Fibroblast of skin of back (primary cell): ENCODE measurements around the gene GXYLT2.
"Not testable (repeated sequence)": the region's sequence is repeated elsewhere in the genome, so short reads cannot be mapped to it uniquely, and the experiment has no call there.

ENCODE experiments used
- DNase-seq: peaks from one replicate; pipeline ENCODE4 v3.0.0-alpha.2; 2013

GXYLT2 gene

DNA sequence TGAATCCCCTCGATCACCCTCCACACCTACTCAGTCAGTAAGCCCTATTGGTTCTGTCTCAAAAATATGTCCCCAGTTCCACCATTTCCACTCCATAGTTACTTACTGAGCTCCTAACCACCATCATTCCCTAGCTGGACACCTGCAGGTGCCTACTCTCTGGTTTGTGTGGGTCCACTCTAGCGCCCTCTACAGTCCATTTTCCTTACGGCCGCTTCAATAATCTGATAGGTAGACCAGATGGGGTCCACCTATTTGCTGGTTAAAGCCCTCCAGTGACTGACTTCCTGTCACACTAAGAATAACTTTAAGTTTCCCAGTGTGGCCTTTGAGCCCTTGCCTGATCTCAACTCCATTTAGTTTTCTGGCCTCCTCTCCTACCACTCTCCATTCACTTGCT, 5.0 kb downstream of the GXYLT2 start:
- no peak for DNase-seq

DNA sequence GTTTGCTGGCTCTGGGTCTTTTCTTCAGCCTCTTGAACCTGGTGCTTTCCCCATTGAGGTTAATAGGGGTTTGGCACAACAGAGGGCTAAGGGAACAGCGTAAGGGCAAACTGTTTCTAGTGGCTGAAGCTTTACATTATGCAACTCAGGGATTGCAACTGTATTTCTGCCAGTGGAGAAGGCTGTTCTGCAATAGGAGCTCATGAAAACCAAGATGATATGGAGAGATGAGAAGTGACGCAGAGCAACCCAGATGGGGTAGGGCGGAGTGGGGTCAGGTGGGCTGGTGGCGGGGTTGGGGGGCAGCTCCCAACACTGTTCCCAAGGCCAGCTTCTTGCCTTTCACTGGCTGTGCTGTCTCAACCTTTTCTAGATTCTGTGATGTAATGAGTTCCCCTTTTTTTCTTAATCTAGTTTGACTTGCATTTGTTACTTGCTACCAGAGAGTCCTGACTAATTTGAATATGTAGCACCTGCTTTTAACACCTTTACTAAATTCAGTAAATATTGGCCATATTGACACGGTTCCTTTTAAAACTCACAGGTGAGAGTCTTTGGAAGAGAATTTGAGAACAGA, 7.2 kb downstream of the GXYLT2 start:
- no peak for DNase-seq

DNA sequence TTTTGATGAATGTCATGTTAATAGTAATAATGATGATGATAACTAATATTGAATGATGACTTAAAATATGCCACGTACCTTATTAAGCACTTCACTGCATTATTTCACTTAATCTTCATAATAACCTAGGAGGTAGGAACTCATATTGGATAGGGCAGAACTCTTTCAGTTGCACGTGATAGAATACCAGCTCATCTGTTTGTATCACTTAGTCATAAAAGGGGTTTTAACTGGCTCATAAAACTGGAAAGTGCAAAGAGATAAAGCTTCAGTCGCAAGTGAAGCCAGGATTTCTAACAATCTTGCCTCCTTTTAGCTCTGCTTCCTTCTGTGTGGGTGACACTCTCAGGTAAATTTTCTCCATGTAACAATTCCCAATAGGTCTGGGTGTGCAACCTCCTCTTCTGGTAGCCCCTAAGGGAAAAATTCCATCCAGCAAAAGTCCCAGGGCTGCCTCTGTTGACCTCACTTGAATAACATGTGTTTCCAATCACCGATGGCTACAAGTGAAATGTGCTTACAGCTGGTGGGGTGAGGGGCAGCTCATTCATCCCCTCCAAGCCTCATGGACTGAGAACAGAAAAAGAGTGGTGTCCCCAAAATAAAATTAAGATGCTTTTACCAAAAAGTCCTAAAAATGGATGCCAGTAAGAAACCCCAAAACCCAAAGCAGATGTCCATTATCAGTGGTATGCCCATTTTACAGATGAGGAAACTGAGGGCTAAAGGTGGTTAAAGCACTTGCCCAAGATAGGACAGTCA, 9.3 kb downstream of the GXYLT2 start:
- peak; percentile 40 for DNase-seq

DNA sequence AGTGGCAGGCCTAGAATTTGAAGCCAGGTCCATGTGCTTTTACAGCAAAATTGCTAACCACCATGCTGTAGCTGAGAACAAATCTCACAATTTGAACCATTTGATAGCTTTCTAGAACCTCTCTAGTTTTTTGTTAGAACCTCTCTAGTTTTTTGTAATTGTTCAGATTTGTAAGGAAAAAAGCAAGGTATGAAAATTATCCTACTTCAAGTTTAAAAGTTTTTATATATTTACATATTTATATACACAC, 9.8 kb downstream of the GXYLT2 start:
- DNase-seq = no peak

DNA sequence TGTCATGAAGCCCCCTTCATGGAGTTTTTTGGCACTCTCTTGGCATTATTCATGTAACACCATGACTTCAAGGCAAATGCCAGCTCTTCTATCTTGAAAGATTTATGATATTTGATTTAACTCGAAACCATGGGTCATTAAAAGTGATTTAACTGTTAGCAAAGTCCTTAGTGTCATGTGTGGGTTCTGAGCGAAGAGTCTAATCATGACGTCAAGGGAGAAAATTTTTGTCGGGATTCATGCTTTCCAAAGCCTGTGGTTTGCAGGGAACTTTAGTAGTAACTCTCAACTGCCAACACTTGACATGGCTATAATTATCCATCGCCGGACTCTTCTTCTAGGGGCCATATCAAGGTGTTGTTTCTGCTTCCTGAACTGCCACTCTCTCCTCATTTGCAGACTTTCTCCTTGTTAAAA, 11.5 kb downstream of the GXYLT2 start:
- no peak for DNase-seq

- no peak for DNase-seq
These were observed 12.2 kb downstream of the GXYLT2 start for GRCh38 chr3:72900048-72900447.

DNA sequence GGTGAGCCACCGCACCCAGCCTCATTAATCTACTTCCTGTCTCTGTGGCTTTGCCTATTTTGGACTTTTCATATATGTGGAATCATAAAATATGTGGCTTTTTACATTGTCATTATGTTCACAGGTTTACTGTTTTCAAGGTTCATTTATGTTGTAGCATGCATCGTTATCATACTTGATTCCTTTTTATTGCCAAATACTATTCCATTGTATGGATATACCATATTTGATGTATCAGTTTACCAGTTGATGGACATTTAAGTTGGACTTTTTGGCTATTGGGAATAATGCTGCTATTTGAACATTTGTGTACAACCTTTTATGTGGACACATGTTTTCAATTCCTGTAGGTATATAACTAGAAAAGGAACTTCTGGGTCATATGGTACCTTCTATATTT, 14.0 kb downstream of the GXYLT2 start:
- no peak for DNase-seq

GRCh38 chr3:72903004-72903403, 15.2 kb downstream of the GXYLT2 start:
- DNase-seq = peak; percentile 80

DNA sequence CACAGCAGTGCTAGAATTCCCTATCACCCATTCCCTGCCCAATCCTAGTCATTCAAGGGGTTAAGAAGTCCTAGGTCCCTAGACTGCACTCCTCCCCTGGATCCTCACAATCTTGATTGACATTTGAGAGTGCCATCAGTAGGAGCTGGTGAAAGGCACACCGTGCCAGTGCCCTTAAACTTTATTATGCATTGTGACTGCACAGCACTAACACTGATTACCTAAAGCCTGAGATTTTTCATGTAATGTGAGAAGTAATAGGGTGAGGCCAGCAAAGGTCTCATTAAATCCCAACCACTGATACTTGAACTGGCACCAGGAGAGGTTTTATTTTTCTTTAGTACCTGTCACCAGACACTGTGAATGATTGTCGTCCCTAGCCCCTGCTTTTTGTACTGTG, 16.3 kb downstream of the GXYLT2 start:
- DNase-seq = no peak

DNA sequence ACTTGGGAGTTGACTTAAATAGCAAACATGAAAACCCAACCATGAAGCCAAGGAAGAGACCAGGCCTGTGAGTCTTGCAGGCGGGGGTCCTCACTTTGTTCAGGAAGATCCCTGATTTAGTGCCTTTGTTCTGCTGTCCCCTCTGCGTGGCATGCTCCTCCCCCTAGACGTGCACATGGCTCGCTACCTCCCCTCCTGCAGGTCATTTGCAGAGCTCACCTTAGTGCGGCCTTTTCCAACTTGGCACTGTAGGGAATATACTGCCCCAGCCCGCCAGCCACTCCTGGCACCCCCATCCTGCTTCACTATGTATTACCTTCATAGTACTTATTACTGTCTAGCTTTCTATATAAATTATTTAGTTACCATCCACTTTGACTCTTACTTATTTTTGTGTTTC, 18.3 kb downstream of the GXYLT2 start:
- DNase-seq = no peak

DNA sequence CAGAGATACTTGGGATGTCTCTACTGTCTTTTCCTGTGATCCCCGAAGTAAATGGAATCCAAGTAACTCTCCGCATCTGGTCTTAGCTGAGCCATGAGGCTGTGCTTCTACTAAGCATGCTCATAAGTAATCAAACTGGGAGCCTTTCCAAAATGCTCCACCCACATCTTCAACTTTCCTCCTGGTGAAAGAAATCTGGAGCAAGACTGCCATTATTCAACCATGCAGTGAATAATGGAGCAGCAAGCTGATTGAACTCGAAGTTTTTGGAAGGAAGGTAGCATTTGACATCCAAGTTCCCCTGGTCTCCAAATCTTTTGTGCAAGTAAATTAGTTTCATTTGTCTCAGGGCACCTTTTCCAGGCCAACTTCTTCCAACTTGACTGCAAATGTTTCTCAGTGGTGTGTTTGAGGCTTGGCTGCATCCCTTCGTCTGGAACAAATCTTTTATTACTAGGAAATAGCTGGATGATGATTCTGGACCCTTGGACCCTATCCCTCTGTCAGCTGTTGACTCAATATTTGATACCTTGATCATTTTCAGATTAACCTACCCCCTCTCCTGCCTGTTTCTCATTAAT, 19.4 kb downstream of the GXYLT2 start:
- peak; percentile 40 for DNase-seq

DNA sequence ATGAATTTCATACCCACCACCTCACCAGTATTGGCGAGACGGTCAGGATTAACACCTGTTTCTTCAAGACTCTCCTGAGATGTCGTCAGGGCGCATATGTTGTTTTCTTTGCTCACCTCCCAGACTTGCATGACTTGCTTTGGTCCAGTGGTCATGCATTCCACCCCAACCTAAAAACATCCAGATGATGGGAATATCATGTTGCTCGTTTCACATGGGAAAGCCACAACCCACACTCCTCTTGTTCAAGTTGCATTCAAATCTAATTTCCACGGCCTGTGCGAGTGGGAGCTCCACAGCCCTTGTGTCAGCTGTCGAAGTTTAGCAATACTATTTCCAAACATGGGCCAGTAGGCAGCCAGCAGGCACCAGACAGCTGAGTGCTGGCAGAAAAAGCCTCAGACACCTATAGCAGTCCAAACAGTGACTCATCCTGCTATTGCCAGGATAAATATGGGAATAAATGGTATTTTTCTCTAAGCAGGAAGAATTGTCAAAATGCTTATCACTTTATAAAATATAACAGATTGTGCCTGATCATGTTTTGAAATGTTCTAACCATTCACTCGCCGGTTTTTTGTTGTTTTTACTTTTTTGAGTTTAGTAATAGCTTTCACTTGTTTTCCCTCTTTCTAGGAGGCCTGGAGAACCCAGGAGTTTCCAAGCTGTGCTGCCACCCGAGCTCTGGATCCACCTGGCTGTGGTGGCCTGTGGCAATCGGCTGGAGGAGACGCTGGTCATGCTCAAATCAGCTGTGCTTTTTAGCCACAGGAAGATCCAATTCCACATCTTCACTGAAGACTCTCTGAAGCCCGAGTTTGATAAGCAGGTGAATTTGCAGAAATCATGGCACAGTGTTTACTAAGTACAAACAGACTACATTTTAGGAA, 20.1 kb downstream of the GXYLT2 start:
- peak; percentile 67 for DNase-seq

- DNase-seq = no peak
These were observed 21.7 kb downstream of the GXYLT2 start for GRCh38 chr3:72909591-72909990.

DNA sequence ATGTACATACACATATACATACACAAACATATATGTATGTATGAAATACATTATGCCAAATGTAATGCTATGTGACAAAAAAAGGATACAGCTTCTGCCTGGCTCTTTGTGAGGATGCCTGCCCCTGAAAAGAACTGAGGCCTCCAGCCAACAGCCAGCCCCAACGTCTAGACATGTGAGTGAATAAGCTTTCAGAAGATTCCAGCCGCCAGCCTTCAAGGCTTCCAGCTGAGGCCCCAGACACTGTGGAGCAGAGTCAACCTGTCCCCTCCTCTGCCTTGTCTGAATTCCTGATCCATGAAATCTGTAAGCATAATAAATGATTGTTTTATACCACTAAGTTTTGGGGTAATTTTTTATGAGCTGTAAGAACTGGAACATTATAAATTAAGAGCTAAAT, 24.7 kb downstream of the GXYLT2 start:
- DNase-seq = peak; percentile 53

DNA sequence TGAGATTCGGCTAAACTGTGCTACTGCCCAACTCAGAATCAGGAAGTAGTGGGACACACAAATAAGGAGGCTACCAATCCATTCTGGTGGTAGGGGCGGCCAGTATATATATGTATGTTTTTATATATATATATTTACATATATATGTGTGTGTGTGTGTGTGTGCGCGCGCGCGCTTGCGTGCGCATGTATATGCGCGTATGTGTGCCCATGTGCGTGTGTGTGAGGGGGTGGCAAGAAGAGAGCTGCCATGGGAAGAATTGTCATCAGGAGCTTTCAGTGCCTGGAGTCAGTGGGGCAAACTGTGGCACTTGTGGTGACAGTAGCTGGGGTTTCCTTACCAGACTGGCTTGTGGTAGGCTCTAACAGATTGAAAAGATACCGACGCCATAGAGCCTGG, 26.5 kb downstream of the GXYLT2 start:
- DNase-seq = no peak

- DNase-seq = no peak
These were observed 28.4 kb downstream of the GXYLT2 start for GRCh38 chr3:72916250-72916649.

GRCh38 chr3:72919520-72919919, 31.7 kb downstream of the GXYLT2 start:
- DNase-seq = no peak

- no peak for DNase-seq
These were observed 36.2 kb downstream of the GXYLT2 start for GRCh38 chr3:72924055-72924454.

DNA sequence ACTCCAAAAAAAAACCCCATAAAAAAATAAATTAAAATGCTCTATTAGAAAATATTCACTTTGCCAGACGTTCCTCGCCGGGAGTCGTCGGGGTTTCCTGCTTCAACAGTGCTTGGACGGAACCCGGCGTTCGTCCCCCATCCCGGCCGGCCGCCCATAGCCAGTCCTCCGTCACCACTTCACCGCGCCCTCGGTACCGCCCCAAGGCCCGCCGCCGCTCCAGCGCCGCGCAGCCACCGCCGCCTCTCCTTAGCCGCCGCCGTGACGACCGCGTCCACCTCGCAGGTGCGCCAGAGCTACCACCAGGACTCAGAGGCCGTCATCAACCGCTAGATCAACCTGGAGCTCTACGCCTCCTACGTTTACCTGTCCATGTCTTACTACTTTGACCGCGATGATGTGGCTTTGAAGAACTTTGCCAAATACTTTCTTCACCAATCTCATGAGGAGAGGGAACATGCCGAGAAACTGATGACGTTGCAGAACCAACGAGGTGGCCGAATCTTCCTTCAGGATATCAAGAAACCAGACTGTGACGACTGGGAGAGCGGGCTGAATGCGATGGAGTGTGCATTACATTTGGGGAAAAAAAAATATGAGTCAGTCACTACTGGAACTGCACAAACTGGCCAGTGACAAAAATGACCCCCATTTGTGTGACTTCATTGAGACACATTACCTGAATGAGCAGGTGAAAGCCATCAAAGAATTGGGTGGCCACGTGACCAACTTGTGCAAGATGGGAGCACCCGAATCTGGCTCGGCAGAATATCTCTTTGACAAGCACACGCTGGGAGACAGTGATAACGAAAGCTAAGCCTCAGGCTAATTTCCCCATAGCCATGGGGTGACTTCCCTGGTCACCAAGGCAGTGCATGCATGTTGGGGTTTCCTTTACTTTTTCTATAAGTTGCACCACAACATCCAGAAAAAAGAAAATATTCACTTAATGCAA, 41.2 kb downstream of the GXYLT2 start:
- not testable (repeated sequence) for DNase-seq

DNA sequence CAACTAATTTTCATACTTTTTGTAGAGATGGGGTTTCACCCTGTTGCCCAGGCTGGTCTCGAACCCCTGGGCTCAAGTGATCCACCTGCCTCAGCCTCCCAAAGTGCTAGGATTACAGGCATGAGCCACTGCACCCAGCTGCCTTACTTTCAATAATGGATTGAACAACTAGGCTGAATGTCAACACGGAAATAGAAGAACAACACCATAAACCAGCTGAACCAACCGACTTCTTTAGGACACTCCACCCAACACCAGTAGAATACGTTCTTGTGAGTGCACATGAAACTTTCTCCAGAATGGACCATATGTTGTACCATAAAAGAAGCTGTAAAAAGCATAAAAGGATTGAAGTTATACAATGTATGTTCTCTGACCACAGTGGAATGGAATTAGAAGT, 42.9 kb downstream of the GXYLT2 start:
- DNase-seq = no peak

DNA sequence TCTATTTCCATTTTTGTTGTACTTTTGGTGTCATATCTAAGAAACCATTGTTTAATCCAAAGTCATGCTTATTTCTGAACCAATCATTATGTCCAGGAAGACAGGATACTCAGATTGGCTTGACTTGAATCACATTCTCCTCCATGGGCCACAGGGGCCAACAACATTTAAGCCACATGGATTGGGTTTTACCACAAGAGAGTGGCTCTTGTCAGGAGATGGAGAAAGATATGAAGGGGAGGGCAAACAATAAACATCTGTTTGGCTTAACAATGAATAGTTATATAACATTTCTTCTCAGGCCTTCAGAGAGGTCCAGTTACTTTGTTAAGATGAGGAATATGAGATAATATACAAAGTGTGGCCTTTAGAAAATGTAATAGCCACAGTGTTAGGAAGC, 44.6 kb downstream of the GXYLT2 start:
- DNase-seq = no peak
